ENCODE measurements around the gene SHROOM3. TPM values are rescaled to one million over a fixed set of nuclear protein-coding genes. Genes with fewer than 3 reads are reported as not detected.
"Not testable (repeated sequence)": the region's sequence is repeated elsewhere in the genome, so short reads cannot be mapped to it uniquely, and the experiment has no call there.

SHROOM3 gene
- total and polyA plus RNA-seq, 2 donors from 2014 or later: 5.5 to 67.3 TPM

- Histone ChIP-seq H3K9ac (ENCODE audit: low read length in 3 of 3) (no peak overlapping the region), H3K27ac (ENCODE audit: low read depth in 2 of 2, low read length in 2 of 2) (no peak overlapping the region), H3K27me3 (ENCODE audit: control insufficient read depth, insufficient read depth, low read length) (no peaks in the 10 kb centered on the region), H3K4me3 (ENCODE audit: low read length in 3 of 3) (no peak overlapping the region), H3K36me3 (ENCODE audit: control insufficient read depth in 2 of 3, insufficient read depth in 3 of 3, low read length in 3 of 3) (no peaks in the 10 kb centered on the region), H3K9me3 (ENCODE audit: control insufficient read depth in 2 of 3, insufficient read depth in 1 of 3, low read length in 3 of 3) (no peaks in the 10 kb centered on the region), H3K4me1 (ENCODE audit: control insufficient read depth in 2 of 3, insufficient read depth in 2 of 3, low read depth in 1 of 3, low read length in 3 of 3) (peaks cover 5 to 7% (median 7%) of the 10 kb centered on the region in 3 donors)
- intact Hi-C loops (cut with DNase I): no loop called here
- FAIRE-seq: no peak
- DNase-seq: no peak
- TF ChIP-seq CTCF (IDR thresholded peaks at IDR 0.05; ENCODE audit: borderline replicate concordance, extremely low read depth, insufficient read depth): no peak
Observed at GRCh38 chr4:76720121-76720520, 285.1 kb downstream of the SHROOM3 start.

- H3K4me1 ChIP-seq (ENCODE audit: control insufficient read depth in 2 of 3, insufficient read depth in 2 of 3, low read depth in 1 of 3, low read length in 3 of 3); H3K4me3 ChIP-seq (ENCODE audit: low read length in 3 of 3); DNase-seq; H3K36me3 ChIP-seq (ENCODE audit: control insufficient read depth in 2 of 3, insufficient read depth in 3 of 3, low read length in 3 of 3); intact Hi-C loops (cut with DNase I); H3K9ac ChIP-seq (ENCODE audit: low read length in 3 of 3); H3K9me3 ChIP-seq (ENCODE audit: control insufficient read depth in 2 of 3, insufficient read depth in 1 of 3, low read length in 3 of 3); H3K27ac ChIP-seq (ENCODE audit: low read depth in 2 of 2, low read length in 2 of 2); FAIRE-seq; H3K27me3 ChIP-seq (ENCODE audit: control insufficient read depth, insufficient read depth, low read length): not testable (repeated sequence)
Observed at GRCh38 chr4:76722146-76722545, 287.1 kb downstream of the SHROOM3 start.

- FAIRE-seq: no peak
- intact Hi-C loops (cut with DNase I): no loop called here
- Histone ChIP-seq H3K4me1 (ENCODE audit: control insufficient read depth in 2 of 3, insufficient read depth in 2 of 3, low read depth in 1 of 3, low read length in 3 of 3) (peaks cover 0 to 7% (median 5%) of the 10 kb centered on the region in 3 donors), H3K36me3 (ENCODE audit: control insufficient read depth in 2 of 3, insufficient read depth in 3 of 3, low read length in 3 of 3) (no peaks in the 10 kb centered on the region), H3K27me3 (ENCODE audit: control insufficient read depth, insufficient read depth, low read length) (no peaks in the 10 kb centered on the region), H3K4me3 (ENCODE audit: low read length in 3 of 3) (no peak overlapping the region), H3K9me3 (ENCODE audit: control insufficient read depth in 2 of 3, insufficient read depth in 1 of 3, low read length in 3 of 3) (no peaks in the 10 kb centered on the region), H3K27ac (ENCODE audit: low read depth in 2 of 2, low read length in 2 of 2) (no peak overlapping the region), H3K9ac (ENCODE audit: low read length in 3 of 3) (no peak overlapping the region)
- no peak for TF ChIP-seq CTCF (IDR thresholded peaks at IDR 0.05; ENCODE audit: borderline replicate concordance, extremely low read depth, insufficient read depth)
- no peak for DNase-seq
Observed at GRCh38 chr4:76722838-76723237, 287.8 kb downstream of the SHROOM3 start.

GRCh38 chr4:76723373-76723772, 288.3 kb downstream of the SHROOM3 start:
- Histone ChIP-seq H3K27me3 (ENCODE audit: control insufficient read depth, insufficient read depth, low read length) (no peaks in the 10 kb centered on the region), H3K4me3 (ENCODE audit: low read length in 3 of 3) (no peak overlapping the region), H3K27ac (ENCODE audit: low read depth in 2 of 2, low read length in 2 of 2) (no peak overlapping the region), H3K9ac (ENCODE audit: low read length in 3 of 3) (no peak overlapping the region), H3K36me3 (ENCODE audit: control insufficient read depth in 2 of 3, insufficient read depth in 3 of 3, low read length in 3 of 3) (no peaks in the 10 kb centered on the region), H3K9me3 (ENCODE audit: control insufficient read depth in 2 of 3, insufficient read depth in 1 of 3, low read length in 3 of 3) (no peaks in the 10 kb centered on the region), H3K4me1 (ENCODE audit: control insufficient read depth in 2 of 3, insufficient read depth in 2 of 3, low read depth in 1 of 3, low read length in 3 of 3) (peaks cover 0 to 7% (median 5%) of the 10 kb centered on the region in 3 donors)
- DNase-seq: peak in 1 of 5 donors; percentile 31
- no peak for TF ChIP-seq CTCF (IDR thresholded peaks at IDR 0.05; ENCODE audit: borderline replicate concordance, extremely low read depth, insufficient read depth)
- no peak for FAIRE-seq
- intact Hi-C loops (cut with DNase I): no loop called here

Measured in kidney (tissue), 14 donors.